T-helper 1 cell (primary cell): ENCODE data around the gene EIF1.

Experiments
- DNase-seq, 5 donors: peaks; one replicate each; pipeline ENCODE4 v3.0.0-alpha.2; 2012 to 2020

EIF1 gene

DNA sequence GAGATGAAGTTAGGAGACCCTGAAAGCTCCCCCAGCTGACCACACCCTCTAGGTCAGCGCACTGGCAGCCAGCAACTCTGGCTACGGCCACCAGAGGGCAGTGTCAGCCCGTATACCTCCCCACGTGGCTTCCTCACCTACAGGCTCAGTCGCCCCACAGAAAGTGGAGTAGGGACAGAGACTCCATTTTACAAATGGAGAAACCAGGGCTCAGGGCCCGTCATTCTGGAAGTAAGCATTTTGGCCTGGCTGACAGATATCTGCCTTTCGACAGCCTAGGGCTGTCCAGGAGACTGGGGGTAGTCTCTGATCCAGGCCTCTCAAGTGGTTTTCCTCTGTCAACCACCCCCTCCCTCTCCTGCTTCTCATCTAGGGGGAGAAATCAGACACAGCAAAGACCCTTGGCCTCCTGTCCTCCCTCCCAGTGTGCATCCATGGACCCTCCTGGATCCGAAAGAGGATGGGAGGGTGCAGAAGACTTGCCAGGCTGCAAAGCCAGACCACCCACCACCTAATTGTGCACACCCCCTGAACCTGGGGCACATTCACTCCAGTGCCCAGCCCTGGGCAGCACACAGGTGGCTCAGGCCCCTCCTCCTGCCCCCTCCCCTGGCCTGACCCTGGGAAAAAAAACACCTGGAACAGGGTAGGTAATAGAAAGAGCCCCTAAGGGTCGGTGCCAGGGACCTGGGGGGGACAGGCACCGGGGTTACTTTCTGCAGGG, 49.6 kb downstream of the EIF1 start:
- DNase-seq = peak; percentile 46 to 75 (median 61)

DNA sequence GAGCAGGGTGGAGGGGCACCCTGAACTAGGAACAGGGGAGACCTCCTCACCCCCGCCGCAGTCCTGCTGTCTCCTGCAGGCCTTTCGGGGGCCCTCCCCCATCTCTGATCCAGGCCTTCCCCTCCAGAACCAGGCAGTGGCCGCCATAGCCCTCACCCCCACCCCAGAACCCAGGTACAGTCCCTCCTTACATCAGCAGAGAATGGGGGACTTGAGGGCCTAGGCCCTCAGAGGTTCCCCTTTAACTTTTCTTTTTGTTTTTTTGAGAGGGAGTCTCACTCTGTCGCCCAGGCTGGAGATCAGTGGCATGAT, 50.1 kb downstream of the EIF1 start:
- no peak for DNase-seq

DNA sequence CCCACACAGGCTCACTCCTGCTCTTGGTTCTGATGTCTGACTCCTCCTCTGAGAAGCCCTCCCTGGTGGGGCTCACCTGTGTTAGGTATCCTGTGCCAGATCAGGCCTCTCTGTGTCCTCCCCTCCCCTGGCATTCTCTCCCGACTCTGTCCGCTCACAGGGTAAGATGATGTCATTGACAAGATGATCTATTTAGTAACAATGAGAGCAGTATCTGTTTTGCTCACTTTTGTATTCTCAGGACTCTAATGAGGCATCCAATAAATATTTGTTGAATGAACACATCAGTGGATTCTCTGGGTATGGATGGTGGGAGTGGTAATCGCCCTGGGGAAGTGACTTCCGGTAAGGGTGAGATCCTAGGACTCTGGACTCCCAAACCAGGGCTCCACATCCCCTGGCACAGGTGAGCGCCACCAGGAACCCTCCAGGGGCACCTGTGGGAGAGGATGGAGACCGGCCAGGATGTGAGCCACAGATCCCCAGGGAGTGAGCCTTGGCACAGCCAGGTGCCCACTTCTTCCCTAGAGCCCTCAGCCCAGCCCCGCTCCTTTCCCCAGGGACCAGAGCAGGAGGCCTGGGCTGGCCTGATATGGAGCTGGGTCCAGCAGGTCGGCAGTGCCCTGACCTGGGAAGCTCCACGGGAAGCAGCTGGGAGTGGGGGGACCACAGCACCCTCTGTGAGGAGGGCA, 51.1 kb downstream of the EIF1 start:
- no peak for DNase-seq

DNA sequence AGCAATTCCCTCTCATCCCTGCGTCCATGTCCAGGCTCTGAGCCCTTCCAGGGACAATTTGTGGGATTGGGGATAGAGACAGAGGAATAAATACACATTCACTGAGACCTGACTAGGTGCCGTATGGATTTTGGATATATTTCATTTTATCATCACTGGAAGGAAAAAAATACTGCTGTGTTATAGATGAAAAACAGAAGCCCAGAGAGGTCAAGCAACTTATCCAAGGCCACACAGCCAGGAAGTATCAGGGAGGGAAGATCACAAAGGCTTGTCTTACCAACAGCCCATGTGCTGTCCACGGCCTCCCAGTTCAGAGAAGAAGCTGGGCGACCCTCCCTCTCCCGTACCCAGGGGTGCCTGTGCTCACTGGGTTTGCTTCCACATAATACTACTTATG, 51.8 kb downstream of the EIF1 start:
- DNase-seq = no peak

DNA sequence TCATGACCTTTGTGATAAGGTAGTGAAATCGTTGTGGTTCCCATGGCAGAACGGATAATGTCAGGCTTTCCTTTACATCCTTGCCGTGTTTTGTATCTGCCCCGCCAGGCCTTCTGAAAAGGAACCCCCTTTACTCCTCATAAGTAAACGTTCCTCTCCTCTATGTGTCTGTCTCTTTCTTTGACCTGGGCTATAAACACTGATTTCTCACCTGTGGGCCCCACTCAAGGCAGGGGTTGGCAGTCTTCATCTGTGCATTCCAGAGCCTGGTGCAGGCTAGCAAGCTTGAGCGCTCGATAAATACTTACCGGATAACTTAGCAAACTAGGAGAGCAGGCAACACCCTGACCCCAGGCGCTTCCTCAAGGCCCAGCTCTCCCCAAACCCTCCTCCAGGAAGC, 53.0 kb downstream of the EIF1 start:
- DNase-seq = no peak
